HepG2 (cell line): ENCODE data around the gene ZNF276. TPM values are rescaled to one million over a fixed set of nuclear protein-coding genes. Genes with fewer than 3 reads are reported as not detected.
A peak's percentile ranks its signal among the peaks of the same experiment; 100 is the strongest.

ENCODE experiments used
- ATF1 ChIP-seq: IDR thresholded peaks from 2 replicates; pipeline ENCODE4 v1.6.1; 2016; ENCODE audit warnings: mild to moderate bottlenecking, control low read depth
- HOXA7 ChIP-seq: sonication (generic); formaldehyde crosslinking; IDR thresholded peaks from 2 replicates; pipeline ENCODE4 v1.8.1; 2022; ENCODE audit warnings: mild to moderate bottlenecking, missing genetic modification reagents, moderate library complexity
- PRDM10 ChIP-seq: sonication (generic); formaldehyde crosslinking; IDR thresholded peaks from 2 replicates; pipeline ENCODE4 v1.4.0; 2020; ENCODE audit warnings: low read depth, missing genetic modification reagents
- RARG ChIP-seq: sonication (generic); formaldehyde crosslinking; IDR thresholded peaks from 2 replicates; pipeline ENCODE4 v1.4.0; 2020; ENCODE audit warnings: low read depth, mild to moderate bottlenecking, missing genetic modification reagents
- RFX1 ChIP-seq: fragments of 450-650 bp; IDR thresholded peaks from 2 replicates; pipeline ENCODE4 v1.6.1; 2017
- SATB2 ChIP-seq: sonication (generic); formaldehyde crosslinking; IDR thresholded peaks from 2 replicates; pipeline ENCODE4 v1.5.0; 2020; ENCODE audit warnings: missing genetic modification reagents
- SKIL ChIP-seq: sonication (generic); formaldehyde crosslinking; IDR thresholded peaks from 2 replicates; pipeline ENCODE4 v1.8.0; 2022; ENCODE audit warnings: missing genetic modification reagents, mild to moderate bottlenecking, moderate library complexity, borderline replicate concordance
- THYN1 ChIP-seq: sonication (generic); formaldehyde crosslinking; IDR thresholded peaks from 2 replicates; pipeline ENCODE4 v1.8.1; 2023; ENCODE audit warnings: low read depth, mild to moderate bottlenecking, moderate library complexity, missing genetic modification reagents, borderline replicate concordance
- ZBTB40 ChIP-seq, 2 experiments: fragments of 450-650 bp in 1 of 2; sonication (generic) in 1 of 2; formaldehyde crosslinking in 1 of 2; IDR thresholded peaks; 2 replicates each; pipeline versions ENCODE4 v1.6.1 to v1.8.0; 2016 to 2022; ENCODE audit warnings: antibody characterized with exemption in 1 of 2, mild to moderate bottlenecking in 1 of 2, missing genetic modification reagents in 1 of 2
- ZC3H13 ChIP-seq: sonication (generic); formaldehyde crosslinking; IDR thresholded peaks from 2 replicates; pipeline ENCODE4 v1.8.1; 2023; ENCODE audit warnings: mild to moderate bottlenecking, missing genetic modification reagents, moderate library complexity
- ZFP37 ChIP-seq: sonication (generic); formaldehyde crosslinking; IDR thresholded peaks from 2 replicates; pipeline ENCODE4 v1.4.0; 2020; ENCODE audit warnings: missing genetic modification reagents, borderline replicate concordance
- ZNF430 ChIP-seq: sonication (generic); formaldehyde crosslinking; IDR thresholded peaks from 2 replicates; pipeline ENCODE4 v1.9.0; 2021; ENCODE audit warnings: mild to moderate bottlenecking, missing genetic modification reagents
- ZNF605 ChIP-seq: sonication (generic); formaldehyde crosslinking; IDR thresholded peaks from 2 replicates; pipeline ENCODE4 v1.8.0; 2022; ENCODE audit warnings: mild to moderate bottlenecking, missing genetic modification reagents
- ZSCAN5A ChIP-seq: sonication (generic); formaldehyde crosslinking; IDR thresholded peaks from 2 replicates; pipeline ENCODE4 v1.8.0; 2022; ENCODE audit warnings: mild to moderate bottlenecking, missing genetic modification reagents, borderline replicate concordance
- polyA plus RNA-seq, 8 experiments: library from polyadenylated mRNA; depleted of rRNA in 3 of 8; stranded (reverse) in 7 of 8; unstranded in 1 of 8; fragments of >200 nt; fragmentation: Illumina TruSeq in 4 of 8; extraction: Trizol in 4 of 8; gene quantifications; 2 replicates each; pipeline versions ENCODE4 v1.2.1 to v1.2.3, GENCODE V29; 2011 to 2016; ENCODE audit warnings: low read depth in 4 of 8, missing spikeins in 1 of 8, mixed read lengths in 1 of 8; ENCODE audit not compliant: insufficient read depth in 1 of 8
- total RNA-seq, 5 experiments: library from RNA; depleted of rRNA; stranded (reverse); fragments of >200 nt; fragmentation: Illumina TruSeq; extraction: Trizol; gene quantifications; 2 replicates each; pipeline ENCODE4 v1.2.3, GENCODE V29; 2016; ENCODE audit warnings: low read depth in 1 of 5

ZNF276 gene
- total and polyA plus RNA-seq, 2 of the 13 experiments (the other 11 are each of a cell fraction or from before 2014, with no cell fraction given): 17.7 to 18.0 TPM

- peak; percentile 43; the same call in 1 of the 2 replicates for TF ChIP-seq SKIL (CRISPR knock-in tag)
- TF ChIP-seq ZFP37: no peak
- no peak for TF ChIP-seq ATF1
- no peak for TF ChIP-seq ZNF430
- 0 out of 2 replicates have a peak, but pooled peaks have one; percentile 51 for TF ChIP-seq ZSCAN5A (CRISPR knock-in tag)
- TF ChIP-seq THYN1: peak; percentile 94; the same call in 1 of the 2 replicates
- TF ChIP-seq ZBTB40 (IDR thresholded peaks at IDR 0.05): no peak
- TF ChIP-seq ZBTB40 (CRISPR knock-in tag; IDR thresholded peaks at IDR 0.05): no peak
- no peak for TF ChIP-seq HOXA7
- TF ChIP-seq RARG (CRISPR knock-in tag): no peak
- TF ChIP-seq ZNF605 (CRISPR knock-in tag): peak; percentile 28; the same call in 1 of the 2 replicates
- TF ChIP-seq PRDM10 (CRISPR knock-in tag): no peak
- TF ChIP-seq SATB2: no peak
- no peak for TF ChIP-seq ZC3H13 (CRISPR knock-in tag)
- TF ChIP-seq RFX1: no peak
These were observed 855 bp upstream of the ZNF276 start (continued) for GRCh38 chr16:89720551-89720812.
